Measurements from ENCODE around the gene LAMA2. TPM values are rescaled to one million over a fixed set of nuclear protein-coding genes. Genes with fewer than 3 reads are reported as not detected.

LAMA2 gene
- total and polyA plus RNA-seq, 2 of the 8 experiments (the other 6 are each of a cell fraction or from before 2014, with no cell fraction given) = 1.3 to 3.8 TPM

GRCh38 chr6:129519750-129520149, 636.8 kb downstream of the LAMA2 start:
- Histone ChIP-seq H3K79me1 (ENCODE audit: low read depth, low read length) (no peaks in the 10 kb centered on the region), H2BK12ac (ENCODE audit: low read depth, low read length) (no peak overlapping the region), H3K4me1 (replicated peaks in 1 of 4; ENCODE audit: control insufficient read depth in 3 of 4, insufficient read depth in 4 of 4, low read length in 3 of 4) (no peaks in the 10 kb centered on the region), H3K4me3 (ENCODE audit: extremely low read depth in 1 of 4, insufficient read depth in 2 of 4, low read depth in 3 of 4, low read length in 4 of 4) (no peak overlapping the region), H3K27me3 (replicated peaks in 1 of 4; ENCODE audit: control insufficient read depth in 3 of 4, extremely low read depth in 1 of 4, insufficient read depth in 3 of 4, low read length in 3 of 4) (no peaks in the 10 kb centered on the region), H3K36me3 (ENCODE audit: control insufficient read depth in 2 of 4, insufficient read depth in 4 of 4, low read length in 3 of 4) (no peaks in the 10 kb centered on the region), H2AFZ (ENCODE audit: low read length) (no peak overlapping the region), H3K23ac (ENCODE audit: insufficient read length) (no peak overlapping the region), H2AK5ac (ENCODE audit: low read depth, low read length) (no peak overlapping the region), H3K9me3 (ENCODE audit: insufficient read depth in 2 of 2, low read depth in 1 of 2, low read length in 1 of 2) (no peaks in the 10 kb centered on the region), H3K4me2 (ENCODE audit: insufficient read depth in 1 of 2, low read depth in 2 of 2, low read length in 2 of 2) (no peak overlapping the region), H4K20me1 (replicated peaks in 1 of 2; ENCODE audit: control insufficient read depth in 1 of 2, insufficient read depth in 2 of 2, low read length in 2 of 2) (no peaks in the 10 kb centered on the region), H4K91ac (replicated peaks; ENCODE audit: insufficient read length, low read length) (no peak overlapping the region), H2BK120ac (replicated peaks; ENCODE audit: low read depth, low read length) (no peak overlapping the region), H3K79me2 (ENCODE audit: control insufficient read depth in 1 of 2, insufficient read depth in 2 of 2, low read length in 2 of 2) (no peaks in the 10 kb centered on the region), H3K56ac (replicated peaks; ENCODE audit: insufficient read length, low read depth, low read length) (no peak overlapping the region), H3K9ac (replicated peaks in 1 of 4; ENCODE audit: extremely low read depth in 1 of 4, low read depth in 3 of 4, low read length in 3 of 4) (no peak overlapping the region), H3K14ac (ENCODE audit: insufficient read length) (no peak overlapping the region), H3K27ac (ENCODE audit: low read depth, low read length) (no peak overlapping the region), H4K8ac (ENCODE audit: extremely low read depth, insufficient read depth, low read length) (no peak overlapping the region), H3K4ac (replicated peaks; ENCODE audit: insufficient read length, low read depth, low read length) (no peak overlapping the region), H4K5ac (ENCODE audit: insufficient read length, low read depth, low read length) (no peak overlapping the region), H2BK20ac (ENCODE audit: low read length) (no peak overlapping the region), H3K23me2 (ENCODE audit: low read depth, low read length) (no peaks in the 10 kb centered on the region), H2BK15ac (ENCODE audit: low read length) (no peak overlapping the region), H3K18ac (ENCODE audit: extremely low read depth, low read length) (no peak overlapping the region), H2BK5ac (ENCODE audit: low read depth, low read length) (no peak overlapping the region)
- FAIRE-seq = no peak
- TF ChIP-seq TCF12 (IDR thresholded peaks at IDR 0.05; ENCODE audit: low read depth, low read length) = no peak
- TF ChIP-seq SUZ12 (IDR thresholded peaks at IDR 0.05; ENCODE audit: low read length) = no peak
- TF ChIP-seq CEBPB (IDR thresholded peaks at IDR 0.05; ENCODE audit: low read depth, low read length) = no peak
- no peak for TF ChIP-seq SIX5 (IDR thresholded peaks at IDR 0.05; ENCODE audit: low read depth, low read length)
- no peak for TF ChIP-seq SRF (IDR thresholded peaks at IDR 0.05; ENCODE audit: low read depth, low read length)
- TF ChIP-seq USF2 (IDR thresholded peaks at IDR 0.05; ENCODE audit: low read length) = no peak
- POLR2A ChIA-PET (ENCODE audit: partially characterized antibody) = no interaction called here
- 88% methylated on average over 2 of the region's 2 CpGs; no CpG with 5 or more reads in 1 of the 2 experiments for WGBS, 2 experiments (ENCODE audit: extremely low coverage in 1 of 2, insufficient coverage in 1 of 2, insufficient read length in 1 of 2, insufficient replicate concordance in 2 of 2, low coverage in 1 of 2, low lambda C conversion rate in 2 of 2, missing lambda C conversion rate in 1 of 2)
- CTCF ChIA-PET (ENCODE audit: partially characterized antibody) = interaction anchor here (0.6 to 1.6 kb wide), 4 partner anchors 19 to 102 kb away, joined by 3 to 6 read pairs (median 4); no protein-coding TSS in a partner anchor
- DNase-seq (ENCODE audit: low read depth in 1 of 2, low spot score in 2 of 2) = no peak
